Measurements from ENCODE around the gene DGKG.

The DGKG gene

GRCh38 chr3:186320862-186321568, 41.0 kb downstream of the DGKG start:
- no peak for DNase-seq (ENCODE audit: extremely low read depth in 1 of 2, low read depth in 1 of 2)

- no peak for DNase-seq (ENCODE audit: extremely low read depth in 1 of 2, low read depth in 1 of 2)
Observed at GRCh38 chr3:186319945-186320344, 42.1 kb downstream of the DGKG start.

DNA sequence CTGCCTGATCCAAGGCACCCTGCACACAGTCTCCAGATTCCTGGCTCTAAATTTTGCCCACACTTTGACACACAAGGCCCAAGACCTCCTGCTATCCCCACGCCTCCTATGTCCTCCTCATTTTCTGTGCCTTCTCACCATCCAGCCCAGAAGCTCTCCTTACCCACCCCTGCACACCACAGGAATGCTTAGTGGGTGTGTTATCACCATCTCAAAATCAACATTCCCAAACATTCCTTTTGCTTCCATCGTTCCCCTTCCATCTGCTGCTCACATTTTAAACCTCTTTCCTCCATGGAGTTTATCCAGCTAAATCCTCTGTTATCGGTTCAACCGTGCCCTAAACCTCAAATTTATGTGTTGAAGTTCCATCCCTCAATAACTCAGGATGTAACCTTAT, 43.9 kb downstream of the DGKG start:
- no peak for DNase-seq (ENCODE audit: extremely low read depth in 1 of 2, low read depth in 1 of 2)

DNA sequence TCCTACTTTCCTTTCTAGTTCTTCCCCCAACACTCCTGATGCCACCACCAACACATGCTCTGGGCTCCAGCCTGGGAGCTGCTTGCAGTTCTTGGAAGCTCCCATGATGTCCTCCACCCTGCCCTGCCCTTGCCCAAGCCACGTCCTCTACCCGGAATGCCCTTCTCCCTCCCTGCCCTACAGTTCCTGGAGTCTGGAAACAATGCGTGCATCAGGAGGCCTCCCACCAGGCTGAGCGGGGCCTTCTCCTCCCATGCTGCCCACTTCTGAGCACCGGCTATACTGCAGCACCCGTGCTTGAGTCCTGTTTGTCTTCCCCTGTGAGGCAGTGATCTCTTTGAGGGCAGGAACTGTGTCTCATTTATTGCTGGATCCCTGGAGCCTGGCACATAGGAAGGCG, 44.6 kb downstream of the DGKG start:
- no peak for DNase-seq (ENCODE audit: extremely low read depth in 1 of 2, low read depth in 1 of 2)

DNA sequence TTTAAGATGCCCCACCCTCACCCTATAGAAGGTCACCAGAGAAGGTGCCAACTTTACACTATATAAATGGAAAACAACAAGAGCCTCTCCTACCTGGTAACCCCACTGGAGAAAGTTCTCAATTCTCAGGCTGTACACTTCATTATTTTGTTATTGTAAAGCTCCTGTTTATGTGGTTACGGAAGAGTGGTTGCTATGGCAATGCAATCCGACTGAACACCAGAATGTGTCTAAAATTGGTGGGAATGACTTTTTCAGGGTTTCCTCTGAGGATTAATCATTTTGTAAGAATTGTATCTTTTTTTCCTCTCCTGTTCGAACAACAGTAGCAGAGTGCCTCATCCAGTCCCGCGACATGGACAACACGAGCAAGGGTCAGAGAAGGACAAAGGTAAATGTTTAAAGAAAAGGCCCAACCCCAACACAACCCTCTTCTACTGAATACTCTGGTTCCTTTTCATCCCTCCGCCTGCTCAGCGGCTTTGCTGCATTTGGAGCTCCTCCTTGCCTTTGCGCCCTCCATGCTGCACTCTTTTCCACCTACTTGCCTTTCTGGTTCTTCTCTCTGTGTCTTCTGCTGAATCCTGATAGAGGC, 45.3 kb downstream of the DGKG start:
- DNase-seq (ENCODE audit: extremely low read depth in 1 of 2, low read depth in 1 of 2): no peak

DNA sequence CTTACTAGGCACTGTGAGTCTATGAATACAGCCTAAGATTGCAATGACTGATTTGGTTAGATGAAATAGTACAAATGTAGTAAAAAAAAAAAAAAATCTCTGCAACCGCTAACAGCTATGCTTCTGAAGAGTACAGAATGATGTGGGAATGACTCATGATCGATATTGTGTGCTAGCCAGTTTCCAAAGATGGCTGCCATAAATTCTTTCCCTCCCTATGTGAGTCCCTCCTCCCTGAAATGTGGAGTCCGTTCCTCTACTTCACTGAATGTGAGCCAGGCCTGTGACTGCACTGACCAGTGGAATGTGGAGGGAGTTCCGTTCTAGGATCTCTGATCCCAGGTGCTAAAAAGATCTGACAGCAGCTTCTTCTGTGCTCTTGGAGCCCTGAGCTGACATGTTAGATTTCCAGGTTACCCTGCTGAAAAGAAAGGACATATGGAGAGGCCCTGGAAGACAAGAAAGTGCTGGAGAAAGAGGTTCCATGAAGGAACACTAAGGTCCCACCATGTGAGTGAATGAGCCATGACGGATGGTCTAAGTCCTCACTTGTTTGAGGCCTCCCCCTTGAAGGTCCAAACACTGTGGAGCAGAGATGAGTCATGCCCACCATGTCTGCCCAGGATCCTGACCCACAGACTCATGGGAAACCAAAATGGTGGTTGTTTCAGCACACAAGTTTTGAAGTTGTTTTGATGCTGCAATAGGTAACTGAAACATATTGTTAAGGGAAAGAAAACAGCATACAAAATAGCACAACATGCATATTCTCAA, 46.3 kb downstream of the DGKG start:
- no peak for DNase-seq (ENCODE audit: extremely low read depth in 1 of 2, low read depth in 1 of 2)

GRCh38 chr3:186314896-186315295, 47.1 kb downstream of the DGKG start:
- DNase-seq (ENCODE audit: extremely low read depth in 1 of 2, low read depth in 1 of 2): no peak

DNA sequence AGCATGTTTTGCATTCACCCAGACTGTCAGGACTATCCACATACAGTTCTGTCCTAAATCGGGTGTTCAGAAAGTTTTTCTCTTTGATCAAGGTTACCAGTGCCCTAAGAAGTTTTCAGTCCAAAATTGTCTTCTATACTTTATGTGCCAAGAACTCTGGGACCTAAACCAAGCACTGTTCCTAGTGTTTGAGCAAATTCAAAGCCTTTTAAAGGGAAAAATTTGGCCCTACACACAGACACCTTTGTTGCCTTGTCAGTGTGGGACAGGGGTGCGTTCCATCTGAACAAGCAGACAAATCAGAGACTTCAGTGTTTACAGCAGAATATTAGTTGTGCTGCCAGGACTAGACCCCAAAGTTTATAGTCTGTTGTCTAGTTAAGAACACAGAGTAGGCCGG, 50.6 kb downstream of the DGKG start:
- no peak for DNase-seq (ENCODE audit: extremely low read depth in 1 of 2, low read depth in 1 of 2)

DNA sequence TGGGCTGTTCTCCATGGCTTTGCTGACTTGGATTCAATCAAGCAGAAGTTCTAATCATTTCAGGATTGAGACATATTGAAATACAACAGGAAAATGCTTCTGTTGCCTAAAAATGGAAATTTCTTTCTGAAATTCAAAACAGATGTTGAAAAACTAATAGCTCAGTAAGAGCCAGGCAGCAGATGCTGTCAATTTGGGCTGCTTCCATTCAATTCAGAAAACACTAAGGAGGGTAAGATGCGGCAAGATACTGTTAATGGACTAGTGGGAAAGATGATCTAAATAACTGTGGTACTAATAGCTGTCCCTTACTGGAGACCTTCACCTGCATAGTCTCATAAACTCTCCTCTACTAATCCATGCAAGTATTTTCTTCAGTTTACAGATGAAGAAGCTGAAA, 53.5 kb downstream of the DGKG start:
- DNase-seq (ENCODE audit: extremely low read depth in 1 of 2, low read depth in 1 of 2): no peak

GRCh38 chr3:186307594-186308221, 54.3 kb downstream of the DGKG start:
- DNase-seq (ENCODE audit: extremely low read depth in 1 of 2, low read depth in 1 of 2): no peak

GRCh38 chr3:186305286-186305685, 56.7 kb downstream of the DGKG start:
- DNase-seq (ENCODE audit: extremely low read depth in 1 of 2, low read depth in 1 of 2): no peak

DNA sequence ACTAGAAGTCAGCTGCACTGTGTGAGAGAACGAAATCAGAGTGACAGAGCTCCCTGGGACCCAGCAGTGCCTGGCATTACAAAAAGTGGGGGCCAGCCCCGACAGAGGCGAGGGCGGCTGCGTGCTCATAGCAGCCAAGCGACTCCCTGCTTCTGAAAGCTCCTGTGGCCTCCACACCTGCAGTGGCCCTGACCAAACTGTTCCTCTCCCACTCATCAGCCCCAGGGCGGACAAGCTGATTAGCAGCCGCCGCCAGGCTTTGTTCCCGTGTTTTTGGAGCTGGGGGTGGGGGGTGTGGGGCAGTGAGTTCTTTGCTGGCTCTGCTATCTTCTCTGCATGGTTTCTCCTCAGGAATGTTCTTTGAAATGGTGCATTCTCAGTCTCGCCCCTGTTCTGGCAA, 58.1 kb downstream of the DGKG start:
- no peak for DNase-seq (ENCODE audit: extremely low read depth in 1 of 2, low read depth in 1 of 2)

- DNase-seq (ENCODE audit: extremely low read depth in 1 of 2, low read depth in 1 of 2): no peak
Observed at GRCh38 chr3:186299327-186299726, 62.7 kb downstream of the DGKG start.

DNA sequence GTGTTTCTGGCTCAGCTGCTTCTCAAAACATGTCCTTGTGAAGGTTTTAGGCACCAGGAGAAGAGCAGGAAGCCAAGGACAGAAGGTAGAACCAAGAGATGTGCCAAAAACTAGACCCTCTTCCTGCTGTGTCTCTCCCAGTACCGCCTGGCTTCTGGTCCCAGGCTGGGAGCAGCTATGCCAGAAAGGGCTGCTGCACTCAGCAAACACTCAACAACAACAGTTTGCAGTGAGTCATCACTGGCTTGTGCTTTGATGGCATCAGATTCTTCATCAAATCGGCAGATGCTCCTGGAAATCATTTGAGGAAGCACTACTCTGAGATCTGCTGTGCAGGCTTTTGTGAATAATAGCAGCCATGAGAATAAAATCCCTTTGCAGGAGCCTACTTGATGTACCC, 63.2 kb downstream of the DGKG start:
- DNase-seq (ENCODE audit: extremely low read depth in 1 of 2, low read depth in 1 of 2): no peak

GRCh38 chr3:186290796-186291195, 71.2 kb downstream of the DGKG start:
- no peak for DNase-seq (ENCODE audit: extremely low read depth in 1 of 2, low read depth in 1 of 2)

- no peak for DNase-seq (ENCODE audit: extremely low read depth in 1 of 2, low read depth in 1 of 2)
Observed at GRCh38 chr3:186287711-186288110, 74.3 kb downstream of the DGKG start.

- DNase-seq (ENCODE audit: extremely low read depth in 1 of 2, low read depth in 1 of 2): no peak
Observed at GRCh38 chr3:186286114-186286513, 75.9 kb downstream of the DGKG start.

DNA sequence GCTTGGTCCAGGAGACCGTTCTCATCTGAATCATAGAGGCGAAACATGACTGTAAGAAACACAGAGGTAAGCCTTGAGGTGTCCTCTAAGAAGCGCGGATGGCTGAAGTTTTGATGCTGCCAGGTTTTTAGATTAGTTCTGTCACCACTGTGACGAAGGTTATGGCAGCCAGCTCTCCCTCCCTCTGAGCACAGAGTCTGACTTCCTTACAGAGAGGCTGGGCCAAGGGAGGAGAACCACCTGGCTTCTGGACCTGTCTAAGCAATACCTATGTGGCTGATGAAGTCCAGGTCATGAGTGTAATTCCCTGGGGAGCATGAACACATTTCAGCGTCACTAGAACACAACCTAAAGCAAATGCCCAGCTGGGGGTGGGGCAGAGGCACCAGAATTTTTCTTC, 77.4 kb downstream of the DGKG start:
- DNase-seq (ENCODE audit: extremely low read depth in 1 of 2, low read depth in 1 of 2): no peak

- no peak for DNase-seq (ENCODE audit: extremely low read depth in 1 of 2, low read depth in 1 of 2)
Observed at GRCh38 chr3:186284349-186284652, 77.7 kb downstream of the DGKG start.

DNA sequence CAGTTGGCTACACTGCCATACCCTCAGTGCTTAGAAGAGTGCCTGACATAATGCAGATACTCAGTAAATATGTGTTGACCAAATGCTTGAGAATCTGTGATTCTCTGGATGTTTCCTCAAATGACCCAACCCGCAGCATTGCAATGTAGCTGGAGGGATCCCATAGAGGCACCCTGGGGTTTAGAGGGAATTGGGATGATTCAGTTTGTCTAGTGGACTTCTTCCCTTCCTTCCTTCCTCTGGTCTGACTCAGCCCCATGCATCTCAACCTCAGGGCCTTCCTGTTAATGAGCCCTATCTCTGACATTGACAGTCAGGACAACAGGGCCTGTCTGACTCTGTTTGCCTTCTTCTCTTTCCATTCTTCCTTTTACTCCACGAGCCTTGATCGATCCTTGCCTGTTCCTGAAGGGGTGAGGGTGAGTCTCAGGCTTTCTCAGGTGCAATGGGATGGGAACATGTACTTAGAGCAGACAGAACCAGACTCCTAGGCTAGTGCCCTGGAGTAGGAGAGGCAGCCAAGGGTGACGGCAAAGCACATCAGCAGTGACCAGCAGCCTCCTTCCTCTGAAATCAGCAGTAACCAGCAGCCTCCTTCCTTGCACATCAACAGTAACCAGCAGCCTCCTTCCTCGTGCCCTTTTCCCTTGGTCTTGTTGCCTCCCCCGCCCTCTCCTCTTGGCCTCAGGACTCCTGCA, 78.2 kb downstream of the DGKG start:
- no peak for DNase-seq (ENCODE audit: extremely low read depth in 1 of 2, low read depth in 1 of 2)

DNA sequence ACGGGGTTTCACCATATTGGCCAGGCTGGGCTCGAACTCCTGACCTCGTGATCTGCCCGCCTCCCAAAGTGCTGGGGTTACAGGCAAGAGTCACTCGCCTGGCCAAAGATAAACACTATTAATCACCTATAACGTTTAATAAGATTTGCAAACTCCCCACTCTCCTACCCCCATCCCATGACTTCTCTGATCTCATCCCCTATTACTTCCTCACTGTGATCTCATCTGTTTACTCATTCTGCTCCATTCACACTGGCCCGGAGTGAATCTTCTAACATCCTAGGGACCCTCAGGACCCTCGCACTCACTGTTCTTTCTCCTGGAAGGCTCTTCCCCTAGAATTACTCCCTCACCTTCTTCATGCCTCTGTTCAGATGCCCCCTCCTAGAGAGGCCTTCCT, 78.9 kb downstream of the DGKG start:
- no peak for DNase-seq (ENCODE audit: extremely low read depth in 1 of 2, low read depth in 1 of 2)
